Neuronal stem cell (in vitro differentiated cells): Measurements from ENCODE around the gene DBX1.

Experiments used
- DNase-seq: peaks from one replicate; pipeline ENCODE4 v3.0.0-alpha.2; 2013; ENCODE audit warnings: low spot score
- H2AFZ ChIP-seq: one replicate; pipeline ENCODE4 v1.6.1; 2013; ENCODE audit warnings: mild to moderate bottlenecking, low read length, inconsistent platforms
- H2AK5ac ChIP-seq: 2 replicates; pipeline ENCODE4 v1.6.1; 2013; ENCODE audit warnings: low read depth, mild to moderate bottlenecking, inconsistent platforms, low read length, moderate library complexity, mixed read lengths
- H2BK120ac ChIP-seq: 2 replicates; pipeline ENCODE4 v1.6.1; 2013; ENCODE audit warnings: low read depth, mild to moderate bottlenecking, inconsistent platforms, low read length, moderate library complexity, mixed read lengths
- H2BK12ac ChIP-seq: one replicate; pipeline ENCODE4 v1.6.1; 2013; ENCODE audit warnings: low read length, inconsistent platforms
- H2BK15ac ChIP-seq: 2 replicates; pipeline ENCODE4 v1.6.1; 2013; ENCODE audit warnings: mild to moderate bottlenecking, low read length, inconsistent platforms, mixed read lengths
- H2BK5ac ChIP-seq: one replicate; pipeline ENCODE4 v1.6.1; 2013; ENCODE audit warnings: inconsistent platforms, mild to moderate bottlenecking, low read length, moderate library complexity
- H3K14ac ChIP-seq: one replicate; pipeline ENCODE4 v1.6.1; 2013; ENCODE audit warnings: low read length, inconsistent platforms
- H3K18ac ChIP-seq: 2 replicates; pipeline ENCODE4 v1.6.1; 2013; ENCODE audit warnings: low read length, inconsistent platforms
- H3K23ac ChIP-seq: 2 replicates; pipeline ENCODE4 v1.6.1; 2013; ENCODE audit warnings: low read depth, mild to moderate bottlenecking, mixed read lengths, low read length, inconsistent platforms; ENCODE audit not compliant: poor library complexity
- H3K27ac ChIP-seq: replicated peaks from 3 replicates; pipeline ENCODE4 v1.5.1; 2013; ENCODE audit warnings: low read length, inconsistent platforms
- H3K27me3 ChIP-seq, 3 experiments: 2 replicates each; pipeline ENCODE4 v1.6.1; 2013; ENCODE audit warnings: low read length in 3 of 3, mild to moderate bottlenecking in 2 of 3, inconsistent platforms in 1 of 3, low read depth in 1 of 3, mixed read lengths in 1 of 3, moderate library complexity in 1 of 3; ENCODE audit not compliant: control insufficient read depth in 3 of 3, insufficient read depth in 3 of 3
- H3K36me3 ChIP-seq, 2 donors: replicated peaks in 1 of 2; 2 replicates each; pipeline ENCODE4 v1.6.1; 2013; ENCODE audit warnings: low read length in 2 of 2; ENCODE audit not compliant: control insufficient read depth in 2 of 2, insufficient read depth in 2 of 2
- H3K4ac ChIP-seq: 2 replicates; pipeline ENCODE4 v1.6.1; 2013; ENCODE audit warnings: inconsistent platforms, mild to moderate bottlenecking, low read length, moderate library complexity
- H3K4me1 ChIP-seq, 2 donors: 1 replicate in 1 of 2; 2 replicates in 1 of 2; pipeline ENCODE4 v1.6.1; 2013; ENCODE audit warnings: low read length in 2 of 2, low read depth in 1 of 2; ENCODE audit not compliant: control insufficient read depth in 2 of 2, insufficient read depth in 1 of 2
- H3K4me2 ChIP-seq: one replicate; pipeline ENCODE4 v1.6.1; 2013; ENCODE audit warnings: mild to moderate bottlenecking, low read length, inconsistent platforms; ENCODE audit not compliant: insufficient read depth, poor library complexity, severe bottlenecking
- H3K4me3 ChIP-seq, 2 donors: 2 replicates each; pipeline ENCODE4 v1.5.1; 2013; ENCODE audit warnings: low read length in 2 of 2, mild to moderate bottlenecking in 2 of 2, inconsistent platforms in 1 of 2, moderate library complexity in 1 of 2
- H3K79me1 ChIP-seq: one replicate; pipeline ENCODE4 v1.6.1; 2013; ENCODE audit warnings: low read depth, mild to moderate bottlenecking, inconsistent platforms, low read length, moderate library complexity
- H3K9ac ChIP-seq: one replicate; pipeline ENCODE4 v1.6.1; 2013; ENCODE audit warnings: mild to moderate bottlenecking, low read depth, low read length, inconsistent platforms; ENCODE audit not compliant: poor library complexity
- H3K9me3 ChIP-seq, 2 donors: replicated peaks in 1 of 2; 2 replicates each; pipeline versions ENCODE3 to v1.6.1; 2013; ENCODE audit warnings: low read length in 2 of 2, mild to moderate bottlenecking in 2 of 2, inconsistent platforms in 1 of 2, low read depth in 1 of 2, mixed read lengths in 1 of 2, moderate library complexity in 1 of 2; ENCODE audit not compliant: control insufficient read depth in 2 of 2, insufficient read depth in 1 of 2
- H4K8ac ChIP-seq: one replicate; pipeline ENCODE4 v1.6.1; 2013; ENCODE audit warnings: low read depth, mild to moderate bottlenecking, inconsistent platforms, low read length, moderate library complexity
- H4K91ac ChIP-seq: one replicate; pipeline ENCODE4 v1.6.1; 2013; ENCODE audit warnings: low read length, low read depth, mild to moderate bottlenecking, inconsistent platforms; ENCODE audit not compliant: poor library complexity
- WGBS, 2 donors: extraction: QIAGEN DNeasy Blood & Tissue Kit; methylation state at CpG; one replicate each; pipeline ENCODE4 v1.1.7; 2013; ENCODE audit warnings: missing lambda C conversion rate in 2 of 2, mixed read lengths in 1 of 2; ENCODE audit not compliant: insufficient read length in 2 of 2, insufficient replicate concordance in 1 of 2; ENCODE audit errors: extremely low coverage in 2 of 2; 5-methylcytosine and 5-hydroxymethylcytosine counted together

DBX1 gene

DNA sequence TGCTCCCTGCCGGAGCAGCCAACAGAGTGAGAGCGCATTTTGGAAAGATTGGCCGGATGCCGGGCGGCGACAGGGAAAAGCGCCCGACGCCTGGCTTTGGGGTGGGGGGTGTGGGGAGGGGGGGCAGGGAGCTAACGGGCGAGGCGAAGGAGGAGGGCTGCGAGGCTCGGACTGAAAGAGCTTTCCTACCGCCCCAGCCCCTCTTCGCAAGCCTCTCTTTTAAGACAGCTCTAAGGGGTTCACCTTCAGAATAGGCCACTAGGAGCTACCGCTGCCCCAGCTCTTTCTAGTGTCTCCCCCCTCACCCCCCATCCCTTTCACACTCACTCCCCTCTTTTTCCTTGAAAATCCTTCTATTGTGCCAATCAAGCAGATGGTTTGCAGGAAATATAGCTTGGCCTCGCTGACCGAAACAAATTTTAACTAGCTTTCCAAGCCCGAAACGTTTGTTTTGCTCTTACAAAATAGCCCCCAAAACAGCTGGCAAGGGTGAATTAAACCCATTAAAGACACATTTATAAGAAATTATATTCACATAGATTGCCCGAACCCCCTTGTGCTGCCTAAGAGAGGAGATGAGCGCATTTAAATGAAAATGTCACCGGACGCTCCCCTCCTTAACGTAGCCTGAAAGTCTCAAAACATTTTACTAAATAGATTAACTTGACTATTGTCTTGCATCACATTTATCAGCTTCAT, 3.7 kb upstream of the DBX1 start:
- Histone ChIP-seq H3K27ac (peak overlapping the region; percentile 74), H2BK5ac (no peak overlapping the region), H3K4me2 (peak overlapping the region; percentile 99), H3K14ac (no peak overlapping the region), H2BK12ac (no peak overlapping the region), H4K91ac (no peak overlapping the region), H3K23ac (peak overlapping the region; percentile 8), H3K18ac (peak overlapping the region; percentile 96), H3K4me1 (peaks cover 10 to 37% of the 10 kb centered on the region in 2 donors), H2BK120ac (peak overlapping the region; percentile 44), H3K36me3 (no peaks in the 10 kb centered on the region), H3K9ac (no peak overlapping the region), H3K4me3 (peak overlapping the region; percentile 8 to 78), H2BK15ac (peak overlapping the region; percentile 64), H3K4ac (no peak overlapping the region), H4K8ac (no peak overlapping the region), H2AFZ (peak overlapping the region; percentile 86), H2AK5ac (no peak overlapping the region), H3K9me3 (peaks cover 0 to 3% of the 10 kb centered on the region in 2 donors), H3K79me1 (no peaks in the 10 kb centered on the region), H3K27me3 (peaks cover 17 to 96% (median 43%) of the 10 kb centered on the region in 3 experiments)
- WGBS, 2 donors: no CpG with 5 or more reads among the region's 26 CpGs
- DNase-seq: peak; percentile 61

DNA sequence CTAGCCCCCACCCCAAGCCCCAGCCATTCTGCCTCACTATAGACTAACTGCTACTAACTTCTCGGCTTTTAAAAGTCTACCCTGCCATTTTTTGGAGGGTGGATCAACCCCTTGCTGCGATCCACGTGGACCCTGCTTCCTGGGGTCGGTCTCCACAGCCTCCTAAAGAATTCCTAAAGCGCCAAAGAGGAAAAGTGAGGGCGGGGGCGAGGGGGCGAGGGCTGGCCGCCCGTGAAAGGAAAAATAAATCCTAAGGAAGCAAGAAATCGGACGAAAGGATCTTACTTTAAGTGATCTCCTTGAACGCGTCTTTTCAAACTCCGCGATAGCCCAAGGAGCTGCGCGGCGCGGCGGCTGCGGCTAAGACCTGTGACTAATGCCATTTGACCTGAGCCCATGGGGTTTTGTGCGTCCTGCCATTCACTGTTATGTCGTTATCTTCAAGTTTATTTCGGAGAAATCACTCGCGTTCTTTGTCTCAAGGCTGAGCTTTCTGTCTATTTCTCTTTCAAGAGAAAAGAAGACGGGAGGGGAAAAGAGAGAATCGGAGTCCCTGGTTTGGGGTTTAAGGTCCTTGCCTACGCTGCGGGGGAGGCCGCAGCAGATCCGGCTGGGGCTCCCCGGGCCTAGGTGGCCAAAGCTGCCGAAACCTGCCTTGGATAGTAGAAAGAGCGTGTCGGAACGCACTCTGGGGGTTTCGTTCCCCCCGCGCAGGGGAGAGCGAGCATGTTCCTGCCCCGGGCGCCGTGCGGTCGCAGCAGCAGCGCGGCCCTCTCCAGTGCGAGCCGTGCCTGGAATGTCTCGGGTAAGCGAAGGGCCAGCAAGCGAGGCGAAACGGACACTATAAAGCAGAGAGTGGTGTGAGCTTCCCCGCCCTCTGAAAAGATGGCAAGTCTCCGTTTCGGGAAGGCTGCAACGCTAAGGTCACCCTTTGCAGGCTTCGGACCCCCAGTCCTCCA, 2.8 kb upstream of the DBX1 start:
- WGBS, 2 donors: no CpG with 5 or more reads among the region's 61 CpGs
- DNase-seq: peak; percentile 73

DNA sequence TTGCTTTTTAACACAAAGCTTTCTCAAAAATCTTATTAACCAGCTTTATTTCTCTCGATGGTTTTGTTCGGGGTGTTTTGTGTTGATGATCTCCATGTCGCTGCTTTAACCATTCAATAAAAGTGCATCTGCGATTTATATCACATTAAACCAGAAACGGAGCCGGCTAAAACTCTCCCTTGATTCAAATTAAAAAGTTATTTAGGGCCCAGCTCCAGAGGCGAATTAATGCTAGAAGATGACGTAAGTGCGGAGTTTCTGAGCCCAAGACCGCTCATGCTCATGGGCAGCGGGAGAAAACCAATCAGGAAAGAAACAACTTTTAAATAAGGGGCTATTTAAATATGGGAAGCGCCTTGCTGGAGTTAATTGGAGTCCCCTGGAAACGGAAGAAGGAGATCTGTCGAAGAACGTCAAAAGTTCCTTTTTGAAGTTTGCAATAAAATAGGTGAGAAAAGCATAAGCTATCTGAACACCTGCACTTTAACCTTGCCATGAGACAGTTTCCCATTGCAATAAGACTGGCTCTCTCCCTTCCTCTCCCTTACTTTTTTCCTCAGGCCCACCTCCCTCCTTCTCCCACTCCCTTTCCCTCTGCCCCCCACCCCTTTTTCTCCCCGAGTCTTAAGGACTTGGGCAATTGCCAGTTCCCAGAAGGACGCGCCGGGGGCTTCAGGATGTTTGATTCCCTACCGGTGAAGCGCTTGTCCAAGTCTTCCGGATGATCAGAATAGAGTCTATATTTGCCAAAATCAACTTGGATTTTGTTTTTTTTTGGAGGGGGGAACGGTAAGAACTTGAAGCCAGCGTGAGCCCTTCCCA, 1.9 kb upstream of the DBX1 start:
- WGBS, 2 donors: no CpG with 5 or more reads among the region's 24 CpGs
- Histone ChIP-seq H3K4me2 (peak overlapping the region; percentile 99), H2BK12ac (no peak overlapping the region), H2AK5ac (no peak overlapping the region), H3K4me3 (peak overlapping the region in 1 of 2 donors; percentile 41), H3K9ac (no peak overlapping the region), H3K36me3 (no peaks in the 10 kb centered on the region), H3K4me1 (peaks cover 10 to 39% of the 10 kb centered on the region in 2 donors), H3K14ac (no peak overlapping the region), H2BK120ac (no peak overlapping the region), H3K23ac (no peak overlapping the region), H3K27ac (no peak overlapping the region), H4K8ac (no peak overlapping the region), H3K79me1 (no peaks in the 10 kb centered on the region), H3K27me3 (peaks cover 17 to 99% (median 44%) of the 10 kb centered on the region in 3 experiments), H2BK5ac (no peak overlapping the region), H2BK15ac (no peak overlapping the region), H3K4ac (no peak overlapping the region), H3K18ac (no peak overlapping the region), H4K91ac (no peak overlapping the region), H2AFZ (no peak overlapping the region), H3K9me3 (no peaks in the 10 kb centered on the region)
- no peak for DNase-seq

More for the DNA sequence above, 2.8 kb upstream of the DBX1 start:
- H4K91ac ChIP-seq: no peak overlapping the region
- H3K4me3 ChIP-seq: peak overlapping the region; percentile 8 to 78
- peak overlapping the region; percentile 99 for H3K4me2 ChIP-seq
- H3K79me1 ChIP-seq: no peaks in the 10 kb centered on the region
- H3K4me1 ChIP-seq: peaks cover 10 to 44% of the 10 kb centered on the region in 2 donors
- peak overlapping the region; percentile 96 for H3K18ac ChIP-seq
- H3K27me3 ChIP-seq: peaks cover 17 to 98% (median 44%) of the 10 kb centered on the region in 3 experiments
- H2AK5ac ChIP-seq: no peak overlapping the region
- peaks cover 0 to under 1% of the 10 kb centered on the region in 2 donors for H3K9me3 ChIP-seq
- H2BK12ac ChIP-seq: no peak overlapping the region
- peak overlapping the region; percentile 44 for H2BK120ac ChIP-seq
- H2BK5ac ChIP-seq: no peak overlapping the region
- H3K9ac ChIP-seq: peak overlapping the region; percentile 92
- no peak overlapping the region for H3K14ac ChIP-seq
- peak overlapping the region; percentile 64 for H2BK15ac ChIP-seq
- H4K8ac ChIP-seq: peak overlapping the region; percentile 74
- H3K27ac ChIP-seq: peak overlapping the region; percentile 74
- H2AFZ ChIP-seq: peak overlapping the region; percentile 86
- H3K36me3 ChIP-seq: no peaks in the 10 kb centered on the region
- peak overlapping the region; percentile 8 for H3K23ac ChIP-seq
- H3K4ac ChIP-seq: no peak overlapping the region
